DMS53 treated with DMSO at 0.1 percent for 48 hours (cell line): ENCODE results near the gene ART5.
A peak's percentile ranks its signal among the peaks of the same experiment; 100 is the strongest.

Source experiments
- DNase-seq: peaks from one replicate; lab custom pipeline; 2025; ENCODE audit not compliant: unreplicated experiment; lab: John Stamatoyannopoulos, UW

The ART5 gene

GRCh38 chr11:3641701-3642070 is at the start of gene ART5:
TSS of gene ART5 (minus strand) at chr11:3641992. CDS start at chr11:3641862, 130 bp downstream.
- no peak for DNase-seq

- DNase-seq, result no peak
Measured at GRCh38 chr11:3686751-3687150, 45.0 kb upstream of the ART5 start.

- no peak for DNase-seq
Measured at GRCh38 chr11:3685923-3686322, 44.1 kb upstream of the ART5 start.

- DNase-seq, result no peak
Measured at GRCh38 chr11:3684819-3685172, 43.0 kb upstream of the ART5 start.

- no peak for DNase-seq
Measured at GRCh38 chr11:3684129-3684818, 42.5 kb upstream of the ART5 start.

GRCh38 chr11:3683039-3683438 is 41.2 kb upstream of the ART5 start:
- no peak for DNase-seq

GRCh38 chr11:3679077-3679476 is 37.3 kb upstream of the ART5 start:
- no peak for DNase-seq

GRCh38 chr11:3675971-3676370 is 34.2 kb upstream of the ART5 start:
- no peak for DNase-seq

GRCh38 chr11:3674189-3674588 is 32.4 kb upstream of the ART5 start:
- DNase-seq, result no peak

- no peak for DNase-seq
Measured at GRCh38 chr11:3671334-3672254, 29.8 kb upstream of the ART5 start, which contains the start of gene CHRNA10. TSS of gene CHRNA10 (minus strand) at chr11:3671384. CDS start at chr11:3671312, 72 bp downstream.

GRCh38 chr11:3669742-3670183 is 28.0 kb upstream of the ART5 start:
- no peak for DNase-seq

GRCh38 chr11:3669128-3669527 is 27.3 kb upstream of the ART5 start:
- no peak for DNase-seq

- DNase-seq, result no peak
Measured at GRCh38 chr11:3667149-3668035, 25.6 kb upstream of the ART5 start.

GRCh38 chr11:3666023-3666530 is 24.3 kb upstream of the ART5 start:
- DNase-seq, result no peak

- no peak for DNase-seq
Measured at GRCh38 chr11:3665336-3666022, 23.7 kb upstream of the ART5 start.

GRCh38 chr11:3664032-3664630 is 22.3 kb upstream of the ART5 start:
- DNase-seq, result no peak

- no peak for DNase-seq
Measured at GRCh38 chr11:3662856-3663255, 21.1 kb upstream of the ART5 start.

GRCh38 chr11:3660960-3661359 is 19.2 kb upstream of the ART5 start:
- DNase-seq, result no peak

- DNase-seq, result peak; percentile 2
Measured at GRCh38 chr11:3659595-3660515, 18.1 kb upstream of the ART5 start.
